HCT116 (cell line): ENCODE results near the gene GPC5. TPM values are rescaled to one million over a fixed set of nuclear protein-coding genes. Genes with fewer than 3 reads are reported as not detected.

Experiments used
- ATAC-seq: fragments of 200-7000 bp; cut with Tn5 transposase; 2 replicates; pipeline ENCODE4 v1.9.1; 2020; ENCODE audit warnings: mild to moderate bottlenecking, moderate library complexity
- BruUV-seq: library from RNA; stranded (reverse); fragments of 400-500 nt; replicated peaks from 2 replicates; lab custom pipeline; 2021; lab: Mats Ljungman, UMichigan
- CTCF ChIA-PET: fragments of 300-600 bp; sonication (Branson Sonifier 250); formaldehyde crosslinking; loops from one replicate; lab custom pipeline; 2021; ENCODE audit warnings: antibody characterized with exemption; lab: Charles Lee
- POLR2A ChIA-PET: fragments of 300-600, 350-600 bp; sonication (Branson Sonifier 250); formaldehyde crosslinking; loops from one replicate; lab custom pipeline; 2021; ENCODE audit warnings: antibody characterized with exemption; lab: Charles Lee
- RAD21 ChIA-PET, 2 experiments: fragments of 300-600 bp; sonication (Branson Sonifier 250); formaldehyde crosslinking; loops; one replicate each; lab custom pipeline; 2023; ENCODE audit warnings: low total read pairs in 2 of 2; ENCODE audit not compliant: uncharacterized antibody in 2 of 2, unreplicated experiment in 2 of 2, low non-redundant PET in 1 of 2; lab: Charles Lee
- DNase-seq: peaks from one replicate; pipeline ENCODE4 v3.0.0-alpha.2; 2010; ENCODE audit warnings: low read depth, low spot score
- H2AFZ ChIP-seq: fragments of 200-600 bp; shearing (Covaris generic), sonication (generic); 2 replicates; pipeline ENCODE4 v1.6.1; 2017; ENCODE audit warnings: low read depth, mixed run types, mixed read lengths, antibody characterized with exemption, low read length; ENCODE audit not compliant: poor library complexity, severe bottlenecking
- H3K27ac ChIP-seq: 2 replicates; pipeline ENCODE4 v1.5.1; 2012; ENCODE audit warnings: low read depth, low read length
- H3K27me3 ChIP-seq: fragments of 200-600 bp; sonication (generic); 2 replicates; pipeline ENCODE4 v1.6.1; 2016; ENCODE audit warnings: mixed run types, low read length, mixed read lengths; ENCODE audit not compliant: insufficient read depth
- H3K36me3 ChIP-seq, 2 experiments: fragments of 200-500 bp in 1 of 2; fragments of 200-600 bp in 1 of 2; sonication (Bioruptor generic) in 1 of 2; sonication (generic) in 1 of 2; 2 replicates each; pipeline versions ENCODE4 v1.5.1 to v1.6.1; 2014 to 2016; ENCODE audit warnings: low read length in 2 of 2, inconsistent platforms in 1 of 2, mixed read lengths in 1 of 2, mixed run types in 1 of 2; ENCODE audit not compliant: insufficient read depth in 2 of 2, control insufficient read depth in 1 of 2
- H3K4me1 ChIP-seq, 2 experiments: fragments of 200-600 bp in 1 of 2; sonication (generic) in 1 of 2; 2 replicates each; pipeline versions ENCODE4 v1.5.1 to v1.6.1; 2012 to 2017; ENCODE audit warnings: low read length in 2 of 2, inconsistent platforms in 1 of 2, mild to moderate bottlenecking in 1 of 2, mixed read lengths in 1 of 2, mixed run types in 1 of 2, moderate library complexity in 1 of 2; ENCODE audit not compliant: insufficient read depth in 2 of 2, control insufficient read depth in 1 of 2
- H3K4me2 ChIP-seq: fragments of 200-600 bp; sonication (generic); 2 replicates; pipeline ENCODE4 v1.6.1; 2017; ENCODE audit warnings: mixed run types, low read length, mixed read lengths
- H3K4me3 ChIP-seq, 2 experiments: fragments of 200-600 bp in 1 of 2; sonication (generic) in 1 of 2; replicated peaks in 1 of 2; 2 replicates each; pipeline ENCODE4 v1.5.1; 2011 to 2016; ENCODE audit warnings: low read length in 2 of 2, control low read depth in 1 of 2, low read depth in 1 of 2, mild to moderate bottlenecking in 1 of 2, mixed read lengths in 1 of 2, mixed run types in 1 of 2
- H3K79me2 ChIP-seq: fragments of 200-600 bp; sonication (generic); 2 replicates; pipeline ENCODE4 v1.6.1; 2017; ENCODE audit warnings: mild to moderate bottlenecking, mixed run types, low read length, moderate library complexity, mixed read lengths; ENCODE audit not compliant: insufficient read depth
- H3K9ac ChIP-seq: fragments of 200-600 bp; sonication (generic); 2 replicates; pipeline ENCODE4 v1.6.1; 2016; ENCODE audit warnings: low read length, mixed read lengths
- H3K9me2 ChIP-seq: fragments of 200-600 bp; sonication (generic), shearing (Covaris generic); 2 replicates; pipeline ENCODE4 v1.6.1; 2017; ENCODE audit warnings: mixed run types, mild to moderate bottlenecking, moderate library complexity; ENCODE audit not compliant: insufficient read depth
- H3K9me3 ChIP-seq, 2 experiments: fragments of 200-500 bp in 1 of 2; fragments of 200-600 bp in 1 of 2; sonication (Bioruptor generic) in 1 of 2; sonication (generic) in 1 of 2; 2 replicates each; pipeline ENCODE4 v1.6.1; 2014 to 2017; ENCODE audit warnings: low read length in 2 of 2, mixed read lengths in 2 of 2, inconsistent platforms in 1 of 2, low read depth in 1 of 2, mild to moderate bottlenecking in 1 of 2, mixed run types in 1 of 2, moderate library complexity in 1 of 2; ENCODE audit not compliant: control insufficient read depth in 1 of 2, insufficient read depth in 1 of 2
- H4K20me1 ChIP-seq: fragments of 200-600 bp; sonication (generic), shearing (Covaris generic); 2 replicates; pipeline ENCODE4 v1.6.1; 2017; ENCODE audit warnings: mixed run types, mild to moderate bottlenecking, moderate library complexity; ENCODE audit not compliant: insufficient read depth
- CBX3 ChIP-seq: IDR thresholded peaks from 2 replicates; pipeline ENCODE4 v1.6.1; 2012; ENCODE audit warnings: low read depth
- CEBPB ChIP-seq: IDR thresholded peaks from 2 replicates; pipeline ENCODE4 v1.6.1; 2012; ENCODE audit warnings: low read depth
- CTCF ChIP-seq, 3 experiments: fragments of 200-600 bp in 1 of 3; sonication (generic) in 1 of 3; IDR thresholded peaks in 2 of 3; conservative IDR thresholded peaks in 1 of 3; 2 replicates each; pipeline ENCODE4 v1.5.1; 2012 to 2017; ENCODE audit warnings: low read depth in 2 of 3, low read length in 2 of 3, antibody characterized with exemption in 1 of 3, borderline replicate concordance in 1 of 3, control low read depth in 1 of 3, mild to moderate bottlenecking in 1 of 3, mixed read lengths in 1 of 3, mixed run types in 1 of 3, moderate library complexity in 1 of 3; ENCODE audit not compliant: insufficient read depth in 1 of 3
- EGR1 ChIP-seq: IDR thresholded peaks from 2 replicates; pipeline ENCODE4 v1.6.1; 2012; ENCODE audit warnings: low read depth
- FOSL1 ChIP-seq: IDR thresholded peaks from 2 replicates; pipeline ENCODE4 v1.6.1; 2012; ENCODE audit warnings: low read depth
- MAX ChIP-seq: IDR thresholded peaks from 2 replicates; pipeline ENCODE4 v1.6.1; 2012
- POLR2A ChIP-seq: IDR thresholded peaks from 2 replicates; pipeline ENCODE4 v1.7.0; 2011; ENCODE audit warnings: borderline replicate concordance; ENCODE audit not compliant: insufficient read depth, insufficient read length; ENCODE audit errors: extremely low read depth
- REST ChIP-seq: IDR thresholded peaks from 2 replicates; pipeline ENCODE4 v1.6.1; 2012; ENCODE audit warnings: low read depth
- SIN3A ChIP-seq: IDR thresholded peaks from 2 replicates; pipeline ENCODE4 v1.6.1; 2012; ENCODE audit warnings: low read depth
- SP1 ChIP-seq: IDR thresholded peaks from 2 replicates; pipeline ENCODE4 v1.6.1; 2012; ENCODE audit warnings: low read depth
- TCF7L2 ChIP-seq: IDR thresholded peaks from 2 replicates; pipeline ENCODE4 v1.7.0; 2011; ENCODE audit warnings: borderline replicate concordance, inconsistent platforms; ENCODE audit not compliant: insufficient read depth, insufficient read length; ENCODE audit errors: extremely low read depth
- YY1 ChIP-seq: IDR thresholded peaks from 2 replicates; pipeline ENCODE4 v1.6.1; 2011; ENCODE audit warnings: low read length, low read depth, moderate library complexity, mild to moderate bottlenecking; ENCODE audit not compliant: insufficient replicate concordance; ENCODE audit errors: extremely low read depth
- ZFX ChIP-seq: fragments of 450-650 bp; IDR thresholded peaks from 2 replicates; pipeline ENCODE4 v1.6.1; 2017
- intact Hi-C: fragments of 100-400 bp; cut with micrococcal nuclease; formaldehyde crosslinking; loops from 2 replicates; pipeline ENCODE4 v1.10.0; 2022
- total RNA-seq: library from RNA; stranded (reverse); gene quantifications from one replicate; pipeline ENCODE4 v1.2.1, GENCODE V29; 2021; ENCODE audit not compliant: unreplicated experiment

Gene GPC5
- total RNA-seq, 1 experiment from 2014 or later: not detected

- H3K9me2 ChIP-seq: no peaks in the 10 kb centered on the region
- RAD21 ChIA-PET: no interaction called here
- H3K27ac ChIP-seq: no peak overlapping the region
- ATAC-seq: no peak
- H3K4me3 ChIP-seq: no peak overlapping the region
- no peak for DNase-seq
- no peak overlapping the region for H2AFZ ChIP-seq
- no peaks in the 10 kb centered on the region for H3K27me3 ChIP-seq
- TF ChIP-seq POLR2A (no peak), MAX (no peak), SP1 (no peak), TCF7L2 (no peak), CBX3 (no peak), REST (no peak), CTCF (IDR thresholded peaks at IDR 0.05 in 2 of 3, conservative IDR thresholded peaks at IDR 0.05 in 1 of 3; ENCODE audit: borderline replicate concordance in 1 of 3, insufficient read depth in 1 of 3, low read depth in 2 of 3, low read length in 2 of 3) (no peak), CEBPB (no peak), EGR1 (no peak), YY1 (no peak), SIN3A (no peak), FOSL1 (no peak), ZFX (no peak)
- TF ChIP-seq, all 23 proteins: peak for 0
- intact Hi-C loops: no loop called here
- H3K9me3 ChIP-seq: peaks cover 3 to 16% of the 10 kb centered on the region in 2 experiments; a peak in 2 of 4 replicates
- H3K36me3 ChIP-seq: no peaks in the 10 kb centered on the region
- H3K9ac ChIP-seq: no peak overlapping the region
- POLR2A ChIA-PET: no interaction called here
- no peaks in the 10 kb centered on the region for H4K20me1 ChIP-seq
- no peak overlapping the region for H3K4me2 ChIP-seq
- no TSS peak for BruUV-seq
- CTCF ChIA-PET: no interaction called here
- no peaks in the 10 kb centered on the region for H3K79me2 ChIP-seq
- H3K4me1 ChIP-seq: no peaks in the 10 kb centered on the region
Observed at GRCh38 chr13:91657283-91657682, 258.9 kb downstream of the GPC5 start.
